ENCODE measurements around the gene SPNS3.

DNA sequence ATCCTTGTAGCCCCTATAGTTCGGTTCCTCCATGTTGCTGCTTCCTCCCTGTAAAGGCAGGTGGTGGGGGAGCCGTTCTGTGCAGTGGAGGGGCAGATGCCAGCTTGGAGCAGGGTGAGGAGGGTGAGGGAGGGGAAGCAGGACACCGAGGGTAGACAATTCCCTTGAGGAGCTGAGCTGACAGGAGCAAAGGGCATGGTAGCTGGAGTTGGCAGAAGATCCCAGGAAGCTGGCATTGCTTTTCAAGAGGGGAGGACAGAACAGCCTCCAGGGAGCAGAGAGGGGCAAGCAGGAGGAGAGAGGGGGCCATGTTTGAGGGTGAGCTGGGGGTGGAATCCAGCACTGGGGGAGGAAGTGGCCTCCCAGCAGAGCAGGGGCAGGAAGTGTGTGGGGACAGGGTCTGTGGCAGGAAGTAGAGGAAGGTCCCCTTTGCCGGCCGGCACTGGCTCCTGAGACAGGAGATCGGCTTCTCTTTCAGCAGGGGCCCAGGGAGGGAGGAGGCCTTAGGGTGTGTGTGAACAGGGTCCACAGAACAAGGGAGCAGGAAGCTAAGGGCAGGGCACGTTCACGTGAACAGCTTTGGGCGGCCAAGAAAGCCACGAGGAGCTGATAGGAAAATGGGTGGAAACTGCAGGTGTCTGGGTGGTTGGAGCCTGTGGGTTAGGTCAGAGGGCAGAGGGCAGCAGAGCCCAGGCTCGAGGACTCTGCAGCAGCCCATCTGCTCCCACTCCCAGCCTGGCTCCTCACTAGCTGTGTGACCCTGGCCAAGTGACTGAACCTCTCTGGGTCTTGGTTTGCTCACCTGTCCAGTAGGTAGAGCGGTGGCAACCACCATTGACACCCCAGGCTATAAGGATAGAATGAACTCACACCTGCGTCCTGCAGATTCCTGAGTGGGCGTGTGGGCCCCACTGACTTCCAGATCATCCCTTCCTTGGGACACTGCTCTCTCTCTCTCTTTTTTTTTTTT is 47.5 kb downstream of the SPNS3 start:
- TF ChIP-seq, protein P1, sequence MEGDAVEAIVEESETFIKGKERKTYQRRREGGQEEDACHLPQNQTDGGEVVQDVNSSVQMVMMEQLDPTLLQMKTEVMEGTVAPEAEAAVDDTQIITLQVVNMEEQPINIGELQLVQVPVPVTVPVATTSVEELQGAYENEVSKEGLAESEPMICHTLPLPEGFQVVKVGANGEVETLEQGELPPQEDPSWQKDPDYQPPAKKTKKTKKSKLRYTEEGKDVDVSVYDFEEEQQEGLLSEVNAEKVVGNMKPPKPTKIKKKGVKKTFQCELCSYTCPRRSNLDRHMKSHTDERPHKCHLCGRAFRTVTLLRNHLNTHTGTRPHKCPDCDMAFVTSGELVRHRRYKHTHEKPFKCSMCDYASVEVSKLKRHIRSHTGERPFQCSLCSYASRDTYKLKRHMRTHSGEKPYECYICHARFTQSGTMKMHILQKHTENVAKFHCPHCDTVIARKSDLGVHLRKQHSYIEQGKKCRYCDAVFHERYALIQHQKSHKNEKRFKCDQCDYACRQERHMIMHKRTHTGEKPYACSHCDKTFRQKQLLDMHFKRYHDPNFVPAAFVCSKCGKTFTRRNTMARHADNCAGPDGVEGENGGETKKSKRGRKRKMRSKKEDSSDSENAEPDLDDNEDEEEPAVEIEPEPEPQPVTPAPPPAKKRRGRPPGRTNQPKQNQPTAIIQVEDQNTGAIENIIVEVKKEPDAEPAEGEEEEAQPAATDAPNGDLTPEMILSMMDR (IDR thresholded peaks at IDR 0.05): no peak
- TF ChIP-seq POLR2AphosphoS5 (IDR thresholded peaks at IDR 0.05) (no peak), EP300 (IDR thresholded peaks at IDR 0.05) (no peak), POLR2A (IDR thresholded peaks at IDR 0.05) (no peak)
